HG03045 (cell line): Measurements from ENCODE around the gene SMG5.

Source experiments
- ATAC-seq: cut with Tn5 transposase; IDR thresholded peaks from one replicate; pipeline ENCODE4 v1.9.1; 2021; ENCODE audit warnings: mild to moderate bottlenecking, moderate library complexity; ENCODE audit not compliant: unreplicated experiment

Gene SMG5

DNA sequence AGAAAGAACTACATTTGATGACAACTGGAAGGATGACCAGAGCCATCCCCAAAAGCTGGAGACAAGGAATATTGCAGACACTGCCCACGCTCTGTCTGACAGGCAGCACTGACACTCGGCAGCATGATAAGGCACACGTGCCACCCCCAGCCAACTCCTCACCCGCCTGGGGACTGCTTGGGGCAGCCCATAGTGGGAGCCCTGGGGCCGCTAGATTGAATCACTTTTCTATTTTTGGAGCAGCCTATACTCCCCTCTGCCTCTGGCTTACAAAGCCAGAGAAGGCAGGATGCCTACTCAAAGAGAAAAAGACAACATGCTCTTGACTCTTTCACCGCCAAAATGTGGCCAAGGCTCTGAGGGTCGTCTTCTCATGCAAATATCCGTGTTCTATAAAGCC lies 1.3 kb downstream of the SMG5 start:
- no peak for ATAC-seq

- no peak for ATAC-seq
Measured at GRCh38 chr1:156279837-156280236, 2.8 kb downstream of the SMG5 start.

DNA sequence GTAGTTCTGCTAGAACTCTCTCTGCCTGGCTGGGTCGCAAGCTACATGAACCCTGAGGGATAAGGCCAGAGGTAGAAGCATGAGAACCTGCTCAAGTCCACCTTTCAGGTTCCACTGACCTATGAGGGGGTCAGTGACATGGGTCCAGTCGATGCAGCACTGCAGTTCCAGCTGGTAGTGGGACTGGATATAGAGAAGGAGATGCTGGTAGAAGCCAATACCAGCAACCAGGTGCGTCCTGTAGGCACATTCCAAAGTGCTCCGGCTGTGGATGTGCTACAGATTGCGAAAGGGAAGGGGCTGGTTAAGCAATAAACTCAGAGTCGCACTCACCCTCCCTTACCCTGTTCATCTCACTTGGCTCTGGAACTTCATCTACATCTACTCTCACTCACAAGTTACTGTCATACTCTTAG lies 5.7 kb downstream of the SMG5 start:
- no peak for ATAC-seq

DNA sequence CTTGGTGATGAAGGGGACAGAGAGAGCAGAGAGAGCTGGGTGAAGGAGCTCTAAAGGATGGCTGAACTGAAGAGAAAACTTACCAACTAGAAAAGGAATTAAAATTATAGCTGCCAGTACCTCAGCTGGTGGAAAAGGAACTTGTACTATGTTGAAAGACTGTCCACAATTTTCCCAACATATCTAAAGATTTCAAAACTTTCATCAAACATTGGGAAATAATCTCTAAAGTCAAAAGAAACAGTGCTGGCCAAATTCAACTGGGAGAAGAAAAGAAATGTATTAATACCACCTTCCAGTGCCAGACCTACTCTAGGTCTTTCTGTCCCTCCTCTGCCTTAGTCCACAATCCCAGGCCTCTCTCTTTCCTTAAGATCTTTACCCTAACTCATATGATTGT lies 6.1 kb downstream of the SMG5 start:
- ATAC-seq: no peak

DNA sequence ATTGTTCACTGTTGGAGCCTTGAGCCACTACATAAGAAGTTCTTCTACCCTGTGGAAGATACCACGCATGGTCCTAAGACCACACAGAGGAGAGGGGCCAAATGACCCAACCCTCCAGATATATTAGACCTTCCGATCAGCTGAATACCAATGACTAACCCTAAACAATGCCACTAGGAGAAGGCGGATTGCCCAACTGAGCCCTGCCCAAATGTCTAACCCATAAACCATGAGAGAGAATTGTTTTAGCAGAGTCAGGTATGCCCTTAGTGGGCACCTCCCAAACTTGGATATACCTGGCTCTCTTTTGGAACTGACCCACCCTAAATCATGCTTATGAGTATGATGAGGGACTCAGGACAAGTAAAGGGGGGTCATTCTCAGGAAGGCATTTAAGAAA lies 12.3 kb downstream of the SMG5 start:
- no peak for ATAC-seq

DNA sequence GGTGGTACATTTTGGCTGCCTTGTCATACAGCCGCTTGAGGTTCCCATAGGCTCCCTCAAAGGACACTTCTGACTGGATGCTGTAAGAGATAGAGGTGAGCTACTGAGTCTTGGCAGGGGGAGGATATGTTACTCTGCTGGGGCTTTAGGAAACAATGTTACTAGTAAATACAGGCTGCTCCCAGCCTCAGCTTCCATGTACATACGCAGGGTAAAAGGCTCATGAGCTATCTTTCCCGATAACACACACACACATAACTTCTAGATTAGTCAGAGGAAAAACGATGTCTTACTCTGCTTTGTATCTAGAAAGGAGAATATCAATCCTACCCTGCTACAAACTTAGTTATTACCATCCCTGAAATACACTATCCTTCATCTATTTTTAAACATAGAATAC lies 14.3 kb downstream of the SMG5 start:
- no peak for ATAC-seq

- no peak for ATAC-seq
Measured at GRCh38 chr1:156266051-156266450, 16.6 kb downstream of the SMG5 start.

- ATAC-seq: no peak
Measured at GRCh38 chr1:156263288-156263655, 19.4 kb downstream of the SMG5 start.

GRCh38 chr1:156262461-156263287 lies 20.0 kb downstream of the SMG5 start:
- ATAC-seq: no peak

DNA sequence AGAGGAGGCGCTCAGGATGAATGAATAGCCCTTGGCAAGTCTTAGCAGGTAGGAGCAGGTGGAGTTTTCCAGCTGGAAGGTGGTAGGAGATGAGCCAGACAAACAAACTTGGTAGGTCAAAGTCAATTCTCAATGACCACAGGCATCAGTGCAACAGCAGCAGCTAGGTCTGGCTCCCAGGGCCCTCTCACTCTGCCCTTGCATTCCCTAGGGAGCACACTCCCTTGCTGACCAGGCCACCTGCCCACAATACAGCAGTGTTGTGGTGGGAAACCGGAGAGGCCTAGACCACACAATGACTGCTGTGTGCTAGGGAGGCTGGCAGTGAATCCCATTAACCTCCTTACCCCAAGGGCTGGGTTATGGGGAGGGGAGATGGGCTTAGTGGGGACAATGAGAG lies 21.7 kb downstream of the SMG5 start:
- no peak for ATAC-seq

DNA sequence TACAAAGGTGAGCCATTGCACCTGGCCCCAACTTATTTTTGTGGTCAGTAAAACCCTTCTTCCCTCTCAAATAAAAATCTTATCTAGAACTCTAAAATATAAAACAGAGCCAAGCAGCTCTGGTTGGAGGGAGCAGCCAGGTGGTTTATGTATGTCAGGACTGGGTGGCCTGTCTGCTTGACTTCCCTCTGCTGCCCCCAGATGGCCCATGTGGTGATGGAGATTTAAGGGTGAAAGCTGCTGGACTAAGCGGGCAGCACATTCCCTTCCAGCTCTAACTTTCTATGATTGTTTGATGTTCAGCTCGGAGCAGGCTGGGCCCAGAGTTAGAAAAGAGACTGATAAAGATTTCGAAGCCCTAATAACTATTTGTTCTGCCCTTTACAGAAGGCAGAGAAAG lies 22.8 kb downstream of the SMG5 start:
- no peak for ATAC-seq

DNA sequence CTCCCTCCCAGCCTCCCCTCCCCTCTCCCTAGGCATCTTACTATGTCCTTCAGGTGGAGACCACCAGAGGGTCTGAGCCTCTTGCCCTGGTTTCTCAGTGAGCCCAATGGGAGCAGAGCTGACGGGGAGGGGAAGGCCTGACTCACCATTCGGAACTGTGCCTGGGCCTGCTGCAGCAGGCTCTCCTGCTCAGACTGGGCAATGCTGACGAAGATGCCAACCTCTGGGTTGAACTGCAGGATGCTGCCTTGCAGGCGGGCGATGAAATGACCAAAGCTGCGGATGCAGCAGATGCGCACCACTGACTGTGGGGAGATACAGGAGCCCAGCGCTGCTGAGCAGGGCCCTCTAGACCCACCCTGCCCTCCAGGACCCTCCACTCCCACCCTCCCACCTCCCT lies 23.8 kb downstream of the SMG5 start:
- ATAC-seq: no peak

DNA sequence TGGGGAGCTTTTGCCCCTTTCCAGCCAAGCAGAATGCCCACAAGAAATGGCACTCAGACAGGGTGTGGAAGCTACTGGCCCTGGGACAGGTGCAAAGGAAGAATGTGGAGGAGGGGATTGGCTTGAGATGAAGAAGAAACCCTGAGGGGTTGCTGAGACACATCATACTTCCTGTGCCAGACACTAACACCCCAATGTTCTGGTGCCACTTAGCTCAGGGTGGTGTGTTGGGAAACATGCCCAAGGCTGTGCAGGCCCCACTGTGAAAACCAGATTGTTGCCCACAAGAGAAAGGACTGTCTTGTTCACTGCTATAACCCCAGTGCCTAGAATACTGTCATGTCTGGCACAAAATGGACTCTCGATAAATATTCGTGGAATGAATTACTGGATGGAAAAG lies 24.9 kb downstream of the SMG5 start:
- ATAC-seq: no peak

DNA sequence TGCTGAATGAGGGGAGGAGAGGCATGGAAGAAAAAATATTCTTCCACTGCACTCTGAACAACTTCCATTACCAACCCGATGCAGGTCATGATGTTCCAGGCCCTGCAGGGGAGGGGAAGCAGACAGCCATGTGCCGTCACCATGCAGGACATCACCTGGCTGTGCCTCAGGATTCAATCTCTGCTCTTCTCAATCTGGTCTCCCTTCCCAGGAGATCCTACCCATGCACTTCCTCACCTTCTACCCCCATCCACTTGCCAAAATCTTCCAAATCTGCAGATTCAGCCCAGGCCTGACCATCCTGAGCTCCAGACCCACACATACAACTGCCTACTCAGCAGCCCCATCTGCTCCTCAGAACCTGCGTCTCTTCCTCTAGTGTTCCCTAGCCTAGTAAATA lies 29.0 kb downstream of the SMG5 start:
- ATAC-seq: no peak

DNA sequence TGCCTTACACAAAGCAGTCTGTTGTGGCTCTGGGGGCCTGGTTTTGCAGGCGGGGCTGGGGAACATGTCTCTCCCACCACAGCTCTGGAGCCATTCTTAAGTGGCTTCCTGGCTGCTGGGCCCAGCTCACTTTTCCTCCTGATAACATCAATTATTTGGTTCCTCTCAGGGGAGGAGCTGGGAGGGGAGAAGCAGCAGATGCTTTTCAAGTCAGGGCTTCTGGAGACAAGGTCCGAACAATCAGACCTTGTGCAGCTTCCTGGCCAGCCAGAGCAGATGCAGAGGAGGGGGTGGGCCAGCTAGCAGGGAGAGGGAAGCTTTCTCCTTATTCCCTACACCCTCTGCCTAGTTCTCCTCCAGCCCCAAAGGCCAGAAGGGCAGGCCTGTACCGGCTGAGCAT lies 31.1 kb downstream of the SMG5 start:
- ATAC-seq: no peak

DNA sequence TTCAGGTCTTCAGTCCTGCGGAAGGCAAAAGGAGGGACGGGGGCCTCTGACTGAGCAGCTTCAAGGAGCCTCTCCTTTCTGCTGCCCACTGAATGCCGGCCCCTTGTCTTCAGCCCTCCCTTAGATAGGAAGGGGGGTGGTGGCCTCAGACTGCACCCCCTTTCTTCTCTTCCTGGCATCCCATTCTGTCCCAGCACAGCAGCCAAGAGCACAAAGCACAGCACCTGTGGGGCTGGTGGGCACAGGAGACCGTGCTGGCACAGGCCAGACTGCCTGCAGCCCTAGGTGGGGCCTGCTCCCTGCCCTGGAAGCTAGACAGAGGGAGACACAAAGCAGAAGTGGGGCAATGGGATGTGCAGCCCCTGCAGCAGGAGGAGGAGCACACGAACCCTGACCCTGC lies 33.0 kb downstream of the SMG5 start:
- ATAC-seq: no peak

DNA sequence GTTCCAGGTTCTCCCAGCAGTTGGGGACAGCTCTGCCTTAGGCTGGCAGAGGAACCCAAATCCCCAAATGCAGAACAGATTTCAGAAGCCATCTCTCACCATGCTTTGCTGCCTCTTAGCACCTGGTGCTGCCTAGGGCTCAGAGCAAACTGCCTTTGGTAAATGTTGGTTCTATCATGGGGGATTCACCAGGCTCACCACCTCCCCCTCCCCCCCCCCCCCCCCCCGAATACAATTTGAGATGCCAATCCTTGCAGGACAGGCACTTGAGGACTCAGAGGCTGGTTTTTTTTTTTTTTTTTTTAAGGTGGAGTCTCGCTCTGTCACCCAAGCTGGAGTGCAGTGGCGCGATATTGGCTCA lies 34.3 kb downstream of the SMG5 start:
- no peak for ATAC-seq

DNA sequence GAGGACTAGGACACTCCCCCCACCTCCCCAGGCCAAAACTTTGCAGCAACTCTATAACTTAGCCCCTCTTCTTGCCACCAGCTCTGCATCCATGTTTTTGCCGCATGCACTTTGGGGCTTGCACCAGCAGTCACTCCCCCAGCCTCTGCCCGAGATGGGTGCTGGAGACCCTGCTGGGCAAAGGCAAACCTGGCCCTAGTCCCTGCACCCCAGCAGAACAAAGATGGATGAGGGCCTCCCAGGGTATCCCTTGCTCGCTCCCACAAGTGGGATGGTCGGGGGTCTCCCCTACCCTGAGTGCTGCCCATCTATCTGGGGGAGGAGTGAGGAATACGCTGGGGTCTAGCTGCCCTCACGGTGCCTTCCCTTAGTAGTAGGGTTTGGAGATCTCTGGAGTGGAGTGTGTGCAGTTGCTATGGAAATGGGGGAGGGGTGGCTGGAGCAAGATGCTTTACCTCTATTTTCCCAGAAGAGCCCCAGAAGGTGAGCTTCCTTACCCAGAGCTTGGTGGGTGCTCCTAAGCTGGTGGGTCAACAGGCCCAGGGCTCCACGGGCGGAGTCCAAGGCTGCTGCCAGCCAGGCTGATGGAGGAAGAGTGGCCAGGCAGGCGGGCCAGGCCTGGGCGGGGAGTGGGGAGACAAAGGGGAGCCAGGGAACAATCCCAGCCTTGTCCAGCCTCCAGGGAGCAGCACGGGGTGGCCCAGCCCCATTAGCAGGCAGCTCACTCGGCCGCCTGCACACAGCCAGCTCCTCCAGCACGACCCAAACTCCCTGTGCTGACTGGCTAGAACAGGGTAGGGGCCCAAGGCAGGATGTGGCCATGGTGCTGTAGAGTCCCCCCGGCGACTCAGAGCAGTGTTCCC lies 34.9 kb downstream of the SMG5 start, which contains the start of gene PAQR6:
PAQR6 (minus strand) TSS at position 597 of the 863 bp plus-strand sequence. CDS start 1,325 bp downstream, outside the sequence.
- no peak for ATAC-seq

GRCh38 chr1:156246781-156247459 lies 35.7 kb downstream of the SMG5 start:
- no peak for ATAC-seq

- ATAC-seq: no peak
Measured at GRCh38 chr1:156246241-156246780, 36.3 kb downstream of the SMG5 start.
